HG03575 (cell line): ENCODE results near the gene WWOX.

Experiments
- ATAC-seq: cut with Tn5 transposase; IDR thresholded peaks from one replicate; pipeline ENCODE4 v1.9.1; 2021; ENCODE audit not compliant: unreplicated experiment, insufficient number of reproducible peaks, low FRiP score; ENCODE audit errors: extremely low read depth

WWOX gene

GRCh38 chr16:79064256-79064972 lies 965.0 kb downstream of the WWOX start:
- no peak for ATAC-seq

GRCh38 chr16:79066561-79066960 lies 967.1 kb downstream of the WWOX start:
- ATAC-seq, result no peak

DNA sequence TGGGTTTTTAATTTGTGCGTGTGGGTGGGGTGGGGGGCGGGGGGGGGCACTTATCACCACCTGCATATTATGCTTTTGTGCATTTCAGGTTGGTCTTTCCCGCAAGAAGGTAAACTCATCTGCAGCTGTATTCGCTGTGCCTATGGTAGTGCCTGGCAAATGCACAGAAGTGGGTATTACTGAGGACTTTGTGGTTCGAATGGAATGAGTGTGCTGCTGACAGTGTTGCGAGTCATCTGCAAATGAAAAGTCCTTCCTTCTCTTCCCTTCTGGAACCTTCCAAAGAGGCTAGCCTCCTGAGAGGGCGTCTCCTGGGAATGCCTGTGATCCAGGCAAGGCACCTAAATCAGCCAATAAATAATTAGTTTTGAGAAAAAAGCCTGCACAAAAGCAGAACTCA lies 968.1 kb downstream of the WWOX start:
- no peak for ATAC-seq

DNA sequence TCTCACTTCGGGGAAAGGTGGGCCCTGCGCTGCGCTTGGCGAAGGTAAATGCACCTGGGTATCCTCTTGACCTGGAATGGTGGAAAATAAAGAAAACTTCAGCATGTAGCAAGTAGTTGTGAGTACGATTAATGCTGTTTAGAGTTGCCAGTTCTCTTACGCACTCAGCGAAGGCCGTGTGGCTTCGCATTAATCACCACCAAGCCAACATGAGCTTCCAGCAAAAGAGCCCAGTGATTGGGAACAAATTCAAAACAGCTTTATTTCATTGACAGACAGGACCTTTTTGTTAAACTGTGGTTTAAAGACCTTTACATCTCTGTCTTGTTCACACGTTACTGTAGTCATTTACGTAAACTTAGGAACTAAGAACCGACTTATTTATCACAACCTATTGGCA lies 969.7 kb downstream of the WWOX start:
- ATAC-seq, result no peak

DNA sequence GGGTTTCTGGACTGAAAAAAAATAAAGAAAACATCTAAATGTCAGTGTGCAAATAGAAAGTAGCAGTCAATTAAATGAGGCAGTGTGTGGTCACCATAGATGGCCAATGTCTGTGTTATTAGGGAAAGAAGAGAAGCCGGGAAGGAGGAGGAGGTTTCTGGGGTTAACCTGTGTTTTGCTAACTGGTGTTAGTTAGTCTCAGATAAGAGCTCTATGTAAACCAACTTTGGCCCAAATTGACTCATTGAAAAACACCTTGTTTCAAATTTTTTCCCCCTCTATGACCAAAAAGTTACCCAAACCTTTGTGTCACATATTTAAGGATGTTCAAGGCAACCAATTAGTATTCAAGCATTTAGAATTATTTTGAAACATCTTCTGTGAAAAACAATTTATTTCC lies 970.2 kb downstream of the WWOX start:
- ATAC-seq, result no peak

DNA sequence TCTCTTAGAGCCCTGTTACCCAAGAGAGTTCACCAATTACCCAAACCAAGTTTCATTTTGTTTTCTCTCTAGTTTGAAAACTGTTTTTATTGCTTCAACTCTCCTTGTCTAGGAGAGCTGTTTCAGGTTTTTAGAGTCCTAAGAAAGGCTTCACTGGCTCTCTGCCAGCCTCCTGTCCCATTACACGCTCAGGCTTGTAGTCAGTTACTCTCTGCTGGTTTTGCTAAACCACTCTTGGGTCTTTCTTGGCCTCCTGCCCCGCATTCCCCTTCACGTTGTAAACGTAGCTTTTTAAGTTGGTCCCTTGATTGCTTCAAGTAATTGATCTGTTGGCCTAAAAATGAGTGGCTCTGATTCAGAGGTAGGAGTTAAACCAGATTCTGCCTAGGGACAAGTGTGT lies 972.0 kb downstream of the WWOX start:
- no peak for ATAC-seq

GRCh38 chr16:79072517-79072916 lies 973.1 kb downstream of the WWOX start:
- ATAC-seq, result no peak

DNA sequence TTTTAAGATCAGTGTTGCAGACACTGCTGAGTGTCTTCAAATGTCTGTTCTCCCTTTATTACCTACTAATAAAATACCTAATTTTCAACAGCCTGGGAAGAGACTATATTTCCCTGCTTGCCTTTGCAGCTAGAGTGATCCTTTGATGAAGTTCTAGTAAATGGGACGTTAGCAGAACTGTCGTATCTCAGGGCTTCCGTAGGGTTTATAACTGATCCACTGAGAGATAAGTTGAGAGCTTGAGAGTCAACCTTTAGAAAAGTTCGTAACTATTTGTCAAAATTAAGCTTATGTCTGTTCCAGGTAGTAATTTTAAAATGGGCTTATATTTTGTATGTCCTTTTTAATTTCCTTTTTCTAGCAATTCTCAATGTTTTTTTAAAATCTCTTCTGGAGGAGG lies 974.1 kb downstream of the WWOX start:
- ATAC-seq, result no peak

GRCh38 chr16:79074541-79074940 lies 975.1 kb downstream of the WWOX start:
- ATAC-seq, result no peak

- no peak for ATAC-seq
Observed at GRCh38 chr16:79074951-79075350, 975.5 kb downstream of the WWOX start.

DNA sequence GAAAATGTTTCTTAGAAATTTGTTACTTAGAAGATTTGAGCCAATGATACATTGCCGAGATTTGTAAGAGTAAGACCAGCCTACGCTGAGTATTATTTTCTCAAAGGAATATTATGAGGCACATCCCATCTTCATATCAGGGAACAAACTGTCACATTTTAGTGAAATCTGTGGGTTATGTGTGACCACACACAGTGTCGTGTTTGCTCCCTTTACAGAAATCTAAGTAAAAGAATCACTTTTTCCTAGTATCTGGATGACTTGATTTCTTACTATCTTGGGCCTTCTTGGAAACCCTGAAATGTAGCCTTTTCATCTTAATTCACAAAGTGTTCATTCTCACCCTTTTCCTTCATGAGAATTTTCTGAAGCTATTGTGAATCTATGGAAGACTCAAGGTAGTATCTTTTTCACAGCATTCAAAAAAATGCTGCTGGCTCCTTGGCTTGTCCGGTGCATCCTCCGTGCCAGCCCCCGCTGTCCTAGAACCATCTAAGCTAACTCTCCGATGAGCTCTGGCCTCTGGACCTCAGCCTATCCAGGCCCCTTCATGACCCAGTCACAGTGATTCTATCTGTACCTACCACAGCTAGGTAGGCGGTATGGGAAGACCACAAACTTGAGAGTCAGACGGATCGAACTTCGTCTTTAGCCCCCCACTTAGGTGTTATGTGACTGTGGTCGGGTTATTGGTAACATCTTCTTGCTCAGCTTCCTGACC lies 976.8 kb downstream of the WWOX start:
- no peak for ATAC-seq

DNA sequence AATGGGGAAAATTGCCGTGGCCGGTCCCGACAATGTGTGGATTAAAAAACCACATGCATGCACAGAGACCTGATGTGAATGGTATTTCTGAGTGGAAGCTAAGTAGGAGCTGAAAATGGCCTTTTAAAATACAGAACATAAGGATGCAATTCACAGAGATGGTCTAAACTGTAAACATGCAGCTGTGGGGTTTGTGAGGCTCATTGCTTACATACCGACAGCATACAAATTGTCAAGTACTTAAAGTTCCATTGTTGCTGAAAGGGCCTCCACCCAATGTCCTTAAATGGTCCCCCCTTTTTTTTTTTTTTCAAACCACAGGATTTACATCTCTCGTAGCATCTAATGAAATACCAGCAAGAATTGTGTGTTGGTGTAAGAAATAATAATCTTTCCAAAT lies 977.9 kb downstream of the WWOX start:
- no peak for ATAC-seq

DNA sequence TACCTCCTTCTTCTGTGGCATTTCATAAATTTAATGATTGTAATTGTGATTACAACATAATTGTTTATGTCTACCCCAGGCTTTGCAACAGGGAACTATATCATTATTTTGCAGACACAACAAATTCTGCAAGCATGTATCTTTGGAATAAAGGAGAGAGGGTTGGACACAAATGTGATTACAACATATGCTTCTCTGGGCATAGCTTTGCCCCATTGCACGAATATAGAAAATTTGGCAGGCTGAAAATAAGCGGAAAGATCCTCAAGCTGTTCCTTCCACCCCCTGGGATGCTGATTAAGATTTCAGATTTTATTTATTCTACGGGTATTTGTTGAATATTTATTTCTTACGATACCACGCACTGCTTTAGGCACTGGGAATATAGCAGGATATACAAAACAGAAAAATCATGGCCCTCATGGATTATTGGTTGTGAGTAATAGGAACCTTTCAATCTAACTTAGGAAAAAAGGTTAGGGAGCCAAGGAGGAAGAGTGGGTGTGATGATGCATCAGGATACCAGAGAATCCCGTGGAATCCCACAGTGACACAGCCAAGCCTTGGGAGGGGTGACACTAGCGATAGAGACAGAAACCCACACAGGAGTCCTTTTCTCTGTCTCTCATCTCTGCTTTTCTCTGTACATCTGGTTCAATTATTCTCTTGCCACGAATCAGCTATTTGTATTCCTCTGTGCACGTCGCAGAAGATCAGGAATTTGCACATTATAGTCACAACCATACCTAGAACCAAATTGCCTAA lies 980.4 kb downstream of the WWOX start:
- ATAC-seq, result no peak

GRCh38 chr16:79081297-79082066 lies 982.0 kb downstream of the WWOX start:
- no peak for ATAC-seq

- ATAC-seq, result no peak
Observed at GRCh38 chr16:79082970-79083369, 983.5 kb downstream of the WWOX start.

DNA sequence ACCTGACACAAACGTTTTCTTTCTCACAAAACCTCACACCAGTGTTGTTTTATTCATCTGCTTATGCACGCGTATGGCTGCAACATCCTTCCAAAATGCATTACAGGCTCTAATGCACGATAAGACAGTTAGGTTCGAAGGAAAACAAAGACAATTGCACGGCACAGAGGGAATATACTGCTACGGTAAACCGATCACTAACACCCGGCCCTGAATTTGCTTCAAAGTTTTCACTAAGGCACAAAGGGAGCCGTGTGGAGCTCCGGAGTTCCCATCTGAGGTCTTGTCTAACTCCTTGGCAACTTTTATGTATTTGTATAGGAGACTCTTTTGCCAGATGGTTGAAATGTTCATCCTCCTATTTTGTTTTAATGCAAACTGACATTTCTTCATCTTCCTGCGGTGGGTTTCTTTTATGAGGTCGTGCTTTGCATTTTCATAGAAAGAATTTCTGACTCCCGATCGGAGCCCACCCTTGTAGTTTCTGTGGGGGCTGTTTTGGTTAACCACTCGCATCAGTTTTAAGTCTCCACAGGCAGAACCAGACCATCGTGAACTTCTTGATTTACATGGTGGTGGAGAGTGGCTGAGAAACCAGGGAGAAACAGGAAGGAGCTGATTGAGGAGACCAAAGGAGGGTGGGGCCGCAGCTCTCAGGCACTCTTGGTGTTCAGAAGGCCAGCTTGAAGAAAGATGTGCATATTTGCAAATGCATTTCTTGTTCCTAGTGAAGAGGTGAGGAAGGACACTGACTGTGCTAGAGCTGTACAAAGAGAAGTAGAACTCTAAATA lies 984.2 kb downstream of the WWOX start:
- ATAC-seq, result no peak

DNA sequence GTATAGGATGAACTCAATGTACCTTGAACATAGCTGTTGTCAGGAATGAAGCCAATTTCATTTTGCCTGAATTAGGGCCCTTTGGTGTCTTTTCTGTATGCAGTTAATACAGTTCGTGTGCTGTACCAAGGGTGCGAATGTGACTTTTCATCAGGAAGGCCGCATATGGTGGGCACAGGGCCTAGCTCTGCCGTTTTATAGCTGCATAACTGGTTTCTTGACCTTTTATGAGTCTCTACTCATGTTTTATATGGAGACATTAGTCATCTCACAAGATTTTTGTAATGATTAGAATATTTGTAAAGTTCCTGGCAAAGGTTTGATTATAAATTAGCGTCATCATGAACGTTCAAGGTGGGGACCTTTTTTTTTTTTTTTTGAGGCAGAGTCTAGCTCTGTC lies 989.5 kb downstream of the WWOX start:
- no peak for ATAC-seq

- ATAC-seq, result no peak
Observed at GRCh38 chr16:79089735-79090284, 990.4 kb downstream of the WWOX start.
